ENCODE measurements around the gene GSC2. TPM values are rescaled to one million over a fixed set of nuclear protein-coding genes. Genes with fewer than 3 reads are reported as not detected.

The GSC2 gene
- total and polyA plus RNA-seq, 8 donors = not detected

DNA sequence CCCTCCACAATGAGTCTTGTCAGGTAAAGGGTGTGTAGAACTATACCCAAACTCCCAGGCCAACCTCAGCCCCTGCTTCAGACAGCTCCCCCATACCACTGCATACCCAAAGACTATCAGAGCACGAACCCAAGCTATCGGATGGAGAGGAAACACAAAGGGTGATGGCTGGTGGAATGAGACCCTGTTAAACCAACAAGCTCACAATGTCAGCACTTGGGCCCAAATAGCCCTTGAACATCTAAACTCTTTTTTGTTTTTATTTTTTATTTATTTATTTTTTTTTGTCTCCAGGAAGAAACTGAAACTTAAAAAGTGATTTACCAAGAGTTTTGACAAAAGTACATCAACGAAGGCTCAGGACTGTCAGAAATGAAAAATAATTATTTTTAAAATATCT lies 38.5 kb downstream of the GSC2 start:
- no peak overlapping the region for H3K27ac ChIP-seq
- WGBS, 5 donors = 84 to 94% (median 89%) methylated on average over 3 of the region's 3 CpGs
- H3K4me3 ChIP-seq = no peak overlapping the region
- intact Hi-C loops (cut with DNase I; ENCODE audit: low total_unique reads) = no loop called here
- no peak for TF ChIP-seq POLR2A (IDR thresholded peaks at IDR 0.05)
- TF ChIP-seq POLR2AphosphoS5 (IDR thresholded peaks at IDR 0.05) = no peak
- TF ChIP-seq, protein P1, sequence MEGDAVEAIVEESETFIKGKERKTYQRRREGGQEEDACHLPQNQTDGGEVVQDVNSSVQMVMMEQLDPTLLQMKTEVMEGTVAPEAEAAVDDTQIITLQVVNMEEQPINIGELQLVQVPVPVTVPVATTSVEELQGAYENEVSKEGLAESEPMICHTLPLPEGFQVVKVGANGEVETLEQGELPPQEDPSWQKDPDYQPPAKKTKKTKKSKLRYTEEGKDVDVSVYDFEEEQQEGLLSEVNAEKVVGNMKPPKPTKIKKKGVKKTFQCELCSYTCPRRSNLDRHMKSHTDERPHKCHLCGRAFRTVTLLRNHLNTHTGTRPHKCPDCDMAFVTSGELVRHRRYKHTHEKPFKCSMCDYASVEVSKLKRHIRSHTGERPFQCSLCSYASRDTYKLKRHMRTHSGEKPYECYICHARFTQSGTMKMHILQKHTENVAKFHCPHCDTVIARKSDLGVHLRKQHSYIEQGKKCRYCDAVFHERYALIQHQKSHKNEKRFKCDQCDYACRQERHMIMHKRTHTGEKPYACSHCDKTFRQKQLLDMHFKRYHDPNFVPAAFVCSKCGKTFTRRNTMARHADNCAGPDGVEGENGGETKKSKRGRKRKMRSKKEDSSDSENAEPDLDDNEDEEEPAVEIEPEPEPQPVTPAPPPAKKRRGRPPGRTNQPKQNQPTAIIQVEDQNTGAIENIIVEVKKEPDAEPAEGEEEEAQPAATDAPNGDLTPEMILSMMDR (IDR thresholded peaks at IDR 0.05) = no peak
- no peak for TF ChIP-seq EP300 (IDR thresholded peaks at IDR 0.05)
- no peaks in the 10 kb centered on the region for H3K9me3 ChIP-seq
- peaks cover 0 to 3% (median 0%) of the 10 kb centered on the region in 4 donors for H3K36me3 ChIP-seq
- no peaks in the 10 kb centered on the region for H3K27me3 ChIP-seq
- peaks cover 31 to 84% (median 66%) of the 10 kb centered on the region in 4 donors for H3K4me1 ChIP-seq
- DNase-seq = no peak

GRCh38 chr22:19111140-19111539 lies 39.0 kb downstream of the GSC2 start:
- Histone ChIP-seq H3K27me3 (no peaks in the 10 kb centered on the region), H3K27ac (peak overlapping the region in 1 of 5 donors; percentile 78), H3K4me3 (no peak overlapping the region), H3K36me3 (peaks cover 0 to 3% (median 0%) of the 10 kb centered on the region in 4 donors), H3K4me1 (peaks cover 31 to 84% (median 66%) of the 10 kb centered on the region in 4 donors), H3K9me3 (no peaks in the 10 kb centered on the region)
- no peak for TF ChIP-seq POLR2AphosphoS5 (IDR thresholded peaks at IDR 0.05)
- 89 to 100% (median 91%) methylated on average over 1 to 3 of the region's 3 CpGs for WGBS, 5 donors
- intact Hi-C loops (cut with DNase I; ENCODE audit: low total_unique reads) = no loop called here
- no peak for DNase-seq

- intact Hi-C loops (cut with DNase I; ENCODE audit: low total_unique reads) = no loop called here
- no peak for DNase-seq
- TF ChIP-seq, protein P1 (IDR thresholded peaks at IDR 0.05) = no peak
- TF ChIP-seq POLR2A (IDR thresholded peaks at IDR 0.05) (no peak), POLR2AphosphoS5 (IDR thresholded peaks at IDR 0.05) (no peak), EP300 (IDR thresholded peaks at IDR 0.05) (no peak)
- Histone ChIP-seq H3K9me3 (no peaks in the 10 kb centered on the region), H3K36me3 (peaks cover 0 to 3% (median 0%) of the 10 kb centered on the region in 4 donors), H3K27ac (peak overlapping the region in 2 of 5 donors; percentile 66 to 78), H3K27me3 (no peaks in the 10 kb centered on the region), H3K4me3 (no peak overlapping the region), H3K4me1 (peaks cover 32 to 84% (median 67%) of the 10 kb centered on the region in 4 donors)
Observed at GRCh38 chr22:19110646-19111045, 39.4 kb downstream of the GSC2 start.

DNA sequence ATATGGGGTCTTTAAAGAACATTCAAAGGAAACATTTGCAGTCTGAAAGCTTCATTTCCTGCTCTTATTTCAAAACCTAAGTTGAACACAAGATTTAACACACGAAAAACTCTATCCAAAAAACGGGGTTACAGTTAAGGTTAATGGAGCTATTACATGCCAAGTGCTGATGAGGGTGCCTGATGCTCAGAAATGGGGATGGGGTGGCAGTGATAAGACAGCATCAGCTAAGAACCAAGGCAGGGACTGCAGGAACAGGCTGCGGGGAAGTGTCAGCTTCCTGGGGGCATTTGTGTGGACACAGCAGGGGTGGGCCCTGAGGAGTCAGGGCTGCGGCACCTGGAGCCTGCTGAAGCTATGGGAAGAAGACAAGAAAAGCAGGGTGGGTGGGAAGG lies 40.0 kb downstream of the GSC2 start:
- H3K27me3 ChIP-seq = no peaks in the 10 kb centered on the region
- H3K4me1 ChIP-seq = peaks cover 35 to 84% (median 67%) of the 10 kb centered on the region in 4 donors
- DNase-seq = no peak
- peak overlapping the region in 1 of 4 donors; percentile 9 for H3K4me3 ChIP-seq
- intact Hi-C loops (cut with DNase I; ENCODE audit: low total_unique reads) = no loop called here
- TF ChIP-seq, protein P1 (IDR thresholded peaks at IDR 0.05) = no peak
- no peak for TF ChIP-seq EP300 (IDR thresholded peaks at IDR 0.05)
- no peak for TF ChIP-seq POLR2A (IDR thresholded peaks at IDR 0.05)
- no peak for TF ChIP-seq POLR2AphosphoS5 (IDR thresholded peaks at IDR 0.05)
- H3K27ac ChIP-seq = peak overlapping the region; percentile 50 to 78 (median 60)
- no peaks in the 10 kb centered on the region for H3K9me3 ChIP-seq
- peaks cover 0 to under 1% (median 0%) of the 10 kb centered on the region in 4 donors for H3K36me3 ChIP-seq
- 23 to 71% (median 66%) methylated on average over 4 of the region's 4 CpGs for WGBS, 5 donors
